ENCODE results near the gene RABL6. TPM values are rescaled to one million over a fixed set of nuclear protein-coding genes. Genes with fewer than 3 reads are reported as not detected.

The RABL6 gene
- total RNA-seq, 1 donor = 72.1 TPM

GRCh38 chr9:136844761-136845464 lies 37.2 kb downstream of the RABL6 start:
- no peak overlapping the region for H3K4me3 ChIP-seq (ENCODE audit: low read depth, low read length)
- no peak for DNase-seq (ENCODE audit: low read depth)
- TF ChIP-seq CTCF (IDR thresholded peaks at IDR 0.05; ENCODE audit: insufficient read depth, low read depth, low read length) = no peak

- no peak for TF ChIP-seq CTCF (IDR thresholded peaks at IDR 0.05; ENCODE audit: insufficient read depth, low read depth, low read length)
Observed at GRCh38 chr9:136845465-136846260, 37.9 kb downstream of the RABL6 start.

GRCh38 chr9:136846376-136847087 lies 38.8 kb downstream of the RABL6 start:
- no peak overlapping the region for H3K4me3 ChIP-seq (ENCODE audit: low read depth, low read length)

More at GRCh38 chr9:136845465-136846260, 37.9 kb downstream of the RABL6 start:
- no peak for DNase-seq (ENCODE audit: low read depth)
- H3K4me3 ChIP-seq (ENCODE audit: low read depth, low read length) = no peak overlapping the region

GRCh38 chr9:136847088-136847825 lies 39.5 kb downstream of the RABL6 start:
- TF ChIP-seq CTCF (IDR thresholded peaks at IDR 0.05; ENCODE audit: insufficient read depth, low read depth, low read length) = no peak
- peak overlapping the region; percentile 99 for H3K4me3 ChIP-seq (ENCODE audit: low read depth, low read length)
- peak; percentile 79 for DNase-seq (ENCODE audit: low read depth)

More at GRCh38 chr9:136846376-136847087, 38.8 kb downstream of the RABL6 start:
- no peak for TF ChIP-seq CTCF (IDR thresholded peaks at IDR 0.05; ENCODE audit: insufficient read depth, low read depth, low read length)
- DNase-seq (ENCODE audit: low read depth) = no peak

- peak; percentile 89 for DNase-seq (ENCODE audit: low read depth)
- no peak for TF ChIP-seq CTCF (IDR thresholded peaks at IDR 0.05; ENCODE audit: insufficient read depth, low read depth, low read length)
Observed at GRCh38 chr9:136847826-136848392, 40.2 kb downstream of the RABL6 start.

More at GRCh38 chr9:136847826-136848392, 40.2 kb downstream of the RABL6 start:
- H3K4me3 ChIP-seq (ENCODE audit: low read depth, low read length) = peak overlapping the region; percentile 99

Measured in fibroblast of villous mesenchyme (primary cell).